Breast epithelium (tissue), 3 donors: ENCODE results near the gene ABHD13.

Source experiments
- CTCF ChIP-seq, 3 donors: fragments of 450-650 bp; IDR thresholded peaks; one replicate each; pipeline ENCODE4 v1.5.1; 2016 to 2017; ENCODE audit warnings: antibody characterized with exemption in 3 of 3, mild to moderate bottlenecking in 3 of 3, moderate library complexity in 3 of 3
- POLR2A ChIP-seq: fragments of 450-650 bp; IDR thresholded peaks from one replicate; pipeline ENCODE4 v1.6.1; 2016; ENCODE audit warnings: antibody characterized with exemption, mild to moderate bottlenecking, moderate library complexity
- POLR2AphosphoS5 ChIP-seq, 3 donors: sonication (generic); formaldehyde crosslinking; IDR thresholded peaks; one replicate each; pipeline ENCODE4 v1.6.1; 2017; ENCODE audit warnings: antibody characterized with exemption in 3 of 3

GRCh38 chr13:108194435-108194936 is 23.7 kb upstream of the ABHD13 start:
- no peak for TF ChIP-seq CTCF (IDR thresholded peaks at IDR 0.05)
- no peak for TF ChIP-seq POLR2A
- no peak for TF ChIP-seq POLR2AphosphoS5 (IDR thresholded peaks at IDR 0.05)
